Left lung (tissue), 10 donors: ENCODE measurements around the gene VAC14. TPM values are rescaled to one million over a fixed set of nuclear protein-coding genes. Genes with fewer than 3 reads are reported as not detected.

ENCODE experiments used
- ATAC-seq: fragments of 200-7000 bp; cut with Tn5 transposase; one replicate; pipeline ENCODE4 v1.9.1; 2020; ENCODE audit warnings: moderate library complexity
- DNase-seq, 4 donors: peaks; one replicate each; pipeline ENCODE4 v3.0.0-alpha.2; 2013 to 2020
- H3K27ac ChIP-seq, 2 donors: fragments of 200-600 bp; sonication (generic) in 1 of 2; one replicate each; pipeline versions ENCODE4 v1.5.0 to v1.8.0; 2020 to 2021
- H3K27me3 ChIP-seq, 2 donors: fragments of 200-600 bp; sonication (generic) in 1 of 2; one replicate each; pipeline versions ENCODE4 v1.5.0 to v1.8.0; 2020 to 2021
- H3K36me3 ChIP-seq, 2 donors: fragments of 200-600 bp; sonication (generic) in 1 of 2; one replicate each; pipeline versions ENCODE4 v1.5.0 to v1.8.0; 2020 to 2021
- H3K4me1 ChIP-seq, 2 donors: fragments of 200-600 bp; one replicate each; pipeline ENCODE4 v1.8.0; 2021
- H3K4me3 ChIP-seq, 2 donors: fragments of 200-600 bp; sonication (generic) in 1 of 2; one replicate each; pipeline versions ENCODE4 v1.5.0 to v1.8.0; 2020 to 2021; ENCODE audit warnings: mild to moderate bottlenecking in 1 of 2
- H3K9me3 ChIP-seq, 2 donors: fragments of 200-600 bp; sonication (generic) in 1 of 2; one replicate each; pipeline versions ENCODE4 v1.5.0 to v1.8.0; 2020 to 2021
- CTCF ChIP-seq, 2 donors: fragments of 200-600 bp; sonication (generic) in 1 of 2; IDR thresholded peaks; one replicate each; pipeline versions ENCODE4 v1.5.0 to v1.8.0; 2021; ENCODE audit warnings: antibody characterized with exemption in 2 of 2
- intact Hi-C, 2 donors: fragments of 100-400 bp; cut with DNase I; formaldehyde crosslinking; loops; one replicate each; pipeline versions ENCODE4 v1.11.2 to v1.14.2; 2022
- polyA plus RNA-seq, 6 donors: library from polyadenylated mRNA; unstranded; fragments of 120-200 nt; gene quantifications; one replicate each; pipeline ENCODE4 v1.2.1, GENCODE V29; 2013; ENCODE audit not compliant: insufficient read length in 6 of 6
- total RNA-seq, 2 donors: library from RNA; stranded (reverse); fragmentation: NEBNext Ultra II Directional; extraction: Animal tissue kit (Norgen Biotek cat#: 25700); gene quantifications; one replicate each; pipeline ENCODE4 v1.2.1, GENCODE V29; 2021
- donor health status: DM: no; HTN: yes; CAD: no.
- donor health status: DM: no; HTN: no; CAD: no.

VAC14 gene
- total and polyA plus RNA-seq, 8 donors: 22.2 to 53.2 (median 29.2) TPM

GRCh38 chr16:70700101-70701020 lies 100.6 kb downstream of the VAC14 start:
- Histone ChIP-seq H3K4me3 (no peak overlapping the region), H3K27ac (peak overlapping the region in 1 of 2 donors; percentile 7), H3K36me3 (peaks cover 0 to 24% of the 10 kb centered on the region in 2 donors), H3K9me3 (no peaks in the 10 kb centered on the region), H3K27me3 (no peaks in the 10 kb centered on the region), H3K4me1 (peaks cover 28 to 58% of the 10 kb centered on the region in 2 donors)
- peak; percentile 19 for ATAC-seq
- no peak for DNase-seq
- intact Hi-C loops: no loop called here
- no peak for TF ChIP-seq CTCF (IDR thresholded peaks at IDR 0.05)

GRCh38 chr16:70699696-70700095 lies 101.3 kb downstream of the VAC14 start:
- Histone ChIP-seq H3K4me1 (peaks cover 29 to 62% of the 10 kb centered on the region in 2 donors), H3K4me3 (no peak overlapping the region), H3K36me3 (peaks cover 0 to 27% of the 10 kb centered on the region in 2 donors), H3K27me3 (no peaks in the 10 kb centered on the region), H3K27ac (no peak overlapping the region), H3K9me3 (no peaks in the 10 kb centered on the region)
- intact Hi-C loops: no loop called here
- ATAC-seq: no peak
- TF ChIP-seq CTCF (IDR thresholded peaks at IDR 0.05): no peak
- DNase-seq: no peak

- no peak for TF ChIP-seq CTCF (IDR thresholded peaks at IDR 0.05)
- Histone ChIP-seq H3K27ac (no peak overlapping the region), H3K9me3 (no peaks in the 10 kb centered on the region), H3K36me3 (peaks cover 0 to 27% of the 10 kb centered on the region in 2 donors), H3K4me3 (no peak overlapping the region), H3K27me3 (no peaks in the 10 kb centered on the region), H3K4me1 (peaks cover 37 to 65% of the 10 kb centered on the region in 2 donors)
- ATAC-seq: no peak
- intact Hi-C loops: no loop called here
- DNase-seq: no peak
Measured at GRCh38 chr16:70698901-70699300, 102.1 kb downstream of the VAC14 start.

- H3K4me1 ChIP-seq: peaks cover 36 to 67% of the 10 kb centered on the region in 2 donors
- no peak for TF ChIP-seq CTCF (IDR thresholded peaks at IDR 0.05)
- H3K36me3 ChIP-seq: peaks cover 0 to 31% of the 10 kb centered on the region in 2 donors
- ATAC-seq: peak; percentile 3
- no peaks in the 10 kb centered on the region for H3K9me3 ChIP-seq
- H3K4me3 ChIP-seq: no peak overlapping the region
- H3K27ac ChIP-seq: peak overlapping the region; percentile 39 to 68
- DNase-seq: no peak
- no peaks in the 10 kb centered on the region for H3K27me3 ChIP-seq
- intact Hi-C loops: no loop called here
Measured at GRCh38 chr16:70697594-70698170, 103.3 kb downstream of the VAC14 start.

- TF ChIP-seq CTCF (IDR thresholded peaks at IDR 0.05): no peak
- ATAC-seq: peak; percentile 70
- intact Hi-C loops: no loop called here
Measured at GRCh38 chr16:70696952-70697593, 103.9 kb downstream of the VAC14 start.

More at GRCh38 chr16:70696952-70697593, 103.9 kb downstream of the VAC14 start:
- no peak overlapping the region for H3K4me3 ChIP-seq
- peak overlapping the region; percentile 39 to 68 for H3K27ac ChIP-seq
- H3K36me3 ChIP-seq: peaks cover 0 to 34% of the 10 kb centered on the region in 2 donors
- peak in 2 of 4 donors; percentile 65 to 82 for DNase-seq
- H3K27me3 ChIP-seq: no peaks in the 10 kb centered on the region
- H3K9me3 ChIP-seq: no peaks in the 10 kb centered on the region
- H3K4me1 ChIP-seq: peaks cover 38 to 68% of the 10 kb centered on the region in 2 donors
